ENCODE measurements around the gene CDKN2B-AS1. TPM values are rescaled to one million over a fixed set of nuclear protein-coding genes. Genes with fewer than 3 reads are reported as not detected.
"Not testable (repeated sequence)": the region's sequence is repeated elsewhere in the genome, so short reads cannot be mapped to it uniquely, and the experiment has no call there.

The CDKN2B-AS1 gene
- total RNA-seq, 1 experiment from 2014 or later: 7.5 TPM

GRCh38 chr9:22047596-22047995 lies 53.0 kb downstream of the CDKN2B-AS1 start:
- no peak for DNase-seq (ENCODE audit: low read depth in 1 of 2, low spot score in 2 of 2)
- Histone ChIP-seq H3K27ac (no peak overlapping the region), H3K4me1 (replicated peaks) (peaks cover 30% of the 10 kb centered on the region)

GRCh38 chr9:22049411-22049810 lies 54.8 kb downstream of the CDKN2B-AS1 start:
- H3K27me3 ChIP-seq (replicated peaks): no peaks in the 10 kb centered on the region
- H3K4me3 ChIP-seq: no peak overlapping the region
- peaks cover 2% of the 10 kb centered on the region for H3K36me3 ChIP-seq
- H3K4me1 ChIP-seq (replicated peaks): peaks cover 42% of the 10 kb centered on the region
- no peaks in the 10 kb centered on the region for H3K9me3 ChIP-seq (replicated peaks)
- H3K27ac ChIP-seq: no peak overlapping the region
- DNase-seq (ENCODE audit: low read depth in 1 of 2, low spot score in 2 of 2): no peak

More at GRCh38 chr9:22047596-22047995, 53.0 kb downstream of the CDKN2B-AS1 start:
- Histone ChIP-seq H3K36me3 (no peaks in the 10 kb centered on the region; the same call in 1 of the 2 replicates), H3K27me3 (replicated peaks) (no peaks in the 10 kb centered on the region), H3K9me3 (replicated peaks) (no peaks in the 10 kb centered on the region), H3K4me3 (no peak overlapping the region)

GRCh38 chr9:22050924-22051323 lies 56.3 kb downstream of the CDKN2B-AS1 start:
- no peak overlapping the region for H3K27ac ChIP-seq
- H3K4me3 ChIP-seq: no peak overlapping the region
- peaks cover 2% of the 10 kb centered on the region for H3K36me3 ChIP-seq
- no peaks in the 10 kb centered on the region for H3K9me3 ChIP-seq (replicated peaks)
- H3K27me3 ChIP-seq (replicated peaks): no peaks in the 10 kb centered on the region
- no peak for DNase-seq (ENCODE audit: low read depth in 1 of 2, low spot score in 2 of 2)
- H3K4me1 ChIP-seq (replicated peaks): peaks cover 39% of the 10 kb centered on the region

- no peak overlapping the region for H3K4me3 ChIP-seq
- peak; percentile 78 to 92 for DNase-seq (ENCODE audit: low read depth in 1 of 2, low spot score in 2 of 2)
- H3K27me3 ChIP-seq (replicated peaks): no peaks in the 10 kb centered on the region
- peaks cover 2% of the 10 kb centered on the region for H3K36me3 ChIP-seq
- peaks cover 39% of the 10 kb centered on the region for H3K4me1 ChIP-seq (replicated peaks)
- no peaks in the 10 kb centered on the region for H3K9me3 ChIP-seq (replicated peaks)
- peak overlapping the region; percentile 81 for H3K27ac ChIP-seq
Observed at GRCh38 chr9:22052376-22052945, 57.9 kb downstream of the CDKN2B-AS1 start.

- Histone ChIP-seq H3K9me3 (replicated peaks) (no peaks in the 10 kb centered on the region), H3K27ac (peak overlapping the region; percentile 81), H3K4me3 (no peak overlapping the region), H3K27me3 (replicated peaks) (no peaks in the 10 kb centered on the region), H3K4me1 (replicated peaks) (peaks cover 39% of the 10 kb centered on the region), H3K36me3 (peaks cover 2% of the 10 kb centered on the region)
- DNase-seq (ENCODE audit: low read depth in 1 of 2, low spot score in 2 of 2): no peak
Observed at GRCh38 chr9:22053178-22053577, 58.6 kb downstream of the CDKN2B-AS1 start.

GRCh38 chr9:22054076-22054475 lies 59.5 kb downstream of the CDKN2B-AS1 start:
- no peak for DNase-seq (ENCODE audit: low read depth in 1 of 2, low spot score in 2 of 2)
- no peaks in the 10 kb centered on the region for H3K27me3 ChIP-seq (replicated peaks)
- no peaks in the 10 kb centered on the region for H3K9me3 ChIP-seq (replicated peaks)
- H3K4me1 ChIP-seq (replicated peaks): peaks cover 39% of the 10 kb centered on the region
- 0 out of 2 replicates have a peak overlapping the region, but pooled peaks have one; percentile 81 for H3K27ac ChIP-seq
- H3K36me3 ChIP-seq: peaks cover 2% of the 10 kb centered on the region
- H3K4me3 ChIP-seq: no peak overlapping the region

GRCh38 chr9:22054529-22054928 lies 59.9 kb downstream of the CDKN2B-AS1 start:
- Histone ChIP-seq H3K9me3 (replicated peaks) (no peaks in the 10 kb centered on the region), H3K27ac (no peak overlapping the region), H3K36me3 (peaks cover 2% of the 10 kb centered on the region), H3K4me1 (replicated peaks) (peaks cover 34% of the 10 kb centered on the region), H3K27me3 (replicated peaks) (no peaks in the 10 kb centered on the region), H3K4me3 (no peak overlapping the region)
- DNase-seq (ENCODE audit: low read depth in 1 of 2, low spot score in 2 of 2): no peak

GRCh38 chr9:22055090-22055489 lies 60.5 kb downstream of the CDKN2B-AS1 start:
- Histone ChIP-seq H3K27me3 (replicated peaks) (no peaks in the 10 kb centered on the region), H3K4me1 (replicated peaks) (peaks cover 33% of the 10 kb centered on the region), H3K4me3 (no peak overlapping the region), H3K9me3 (replicated peaks) (no peaks in the 10 kb centered on the region), H3K27ac (no peak overlapping the region), H3K36me3 (peaks cover 2% of the 10 kb centered on the region)
- DNase-seq (ENCODE audit: low read depth in 1 of 2, low spot score in 2 of 2): no peak

GRCh38 chr9:22056402-22056801 lies 61.8 kb downstream of the CDKN2B-AS1 start:
- H3K4me3 ChIP-seq: no peak overlapping the region
- H3K9me3 ChIP-seq (replicated peaks): no peaks in the 10 kb centered on the region
- no peak for DNase-seq (ENCODE audit: low read depth in 1 of 2, low spot score in 2 of 2)
- peaks cover 22% of the 10 kb centered on the region for H3K4me1 ChIP-seq (replicated peaks)
- H3K27ac ChIP-seq: no peak overlapping the region
- H3K27me3 ChIP-seq (replicated peaks): no peaks in the 10 kb centered on the region
- peaks cover 2% of the 10 kb centered on the region; the same call in 1 of the 2 replicates for H3K36me3 ChIP-seq

- not testable (repeated sequence) for DNase-seq (ENCODE audit: low read depth in 1 of 2, low spot score in 2 of 2); H3K4me3 ChIP-seq; H3K36me3 ChIP-seq; H3K4me1 ChIP-seq (replicated peaks); H3K27me3 ChIP-seq (replicated peaks); H3K27ac ChIP-seq; H3K9me3 ChIP-seq (replicated peaks)
Observed at GRCh38 chr9:22057972-22058371, 63.4 kb downstream of the CDKN2B-AS1 start.

GRCh38 chr9:22060831-22061383 lies 66.3 kb downstream of the CDKN2B-AS1 start:
- no peaks in the 10 kb centered on the region for H3K9me3 ChIP-seq (replicated peaks)
- DNase-seq (ENCODE audit: low read depth in 1 of 2, low spot score in 2 of 2): no peak

GRCh38 chr9:22064957-22065356 lies 70.4 kb downstream of the CDKN2B-AS1 start:
- no peaks in the 10 kb centered on the region for H3K36me3 ChIP-seq
- H3K27ac ChIP-seq: no peak overlapping the region
- no peak for DNase-seq (ENCODE audit: low read depth in 1 of 2, low spot score in 2 of 2)
- H3K9me3 ChIP-seq (replicated peaks): no peaks in the 10 kb centered on the region
- H3K4me3 ChIP-seq: no peak overlapping the region
- H3K4me1 ChIP-seq (replicated peaks): peaks cover 23% of the 10 kb centered on the region
- H3K27me3 ChIP-seq (replicated peaks): no peaks in the 10 kb centered on the region

More at GRCh38 chr9:22060831-22061383, 66.3 kb downstream of the CDKN2B-AS1 start:
- Histone ChIP-seq H3K4me3 (no peak overlapping the region), H3K27ac (no peak overlapping the region), H3K36me3 (no peaks in the 10 kb centered on the region), H3K4me1 (replicated peaks) (peaks cover 14% of the 10 kb centered on the region), H3K27me3 (replicated peaks) (no peaks in the 10 kb centered on the region)

- Histone ChIP-seq H3K9me3 (replicated peaks) (no peaks in the 10 kb centered on the region), H3K27ac (no peak overlapping the region), H3K36me3 (no peaks in the 10 kb centered on the region), H3K4me1 (replicated peaks) (peaks cover 23% of the 10 kb centered on the region), H3K27me3 (replicated peaks) (no peaks in the 10 kb centered on the region), H3K4me3 (no peak overlapping the region)
- no peak for DNase-seq (ENCODE audit: low read depth in 1 of 2, low spot score in 2 of 2)
Observed at GRCh38 chr9:22065431-22066200, 71.0 kb downstream of the CDKN2B-AS1 start.

GRCh38 chr9:22067196-22067595 lies 72.6 kb downstream of the CDKN2B-AS1 start:
- Histone ChIP-seq H3K27ac (no peak overlapping the region), H3K4me3 (no peak overlapping the region), H3K4me1 (replicated peaks) (peaks cover 23% of the 10 kb centered on the region), H3K9me3 (replicated peaks) (no peaks in the 10 kb centered on the region), H3K36me3 (no peaks in the 10 kb centered on the region), H3K27me3 (replicated peaks) (no peaks in the 10 kb centered on the region)
- no peak for DNase-seq (ENCODE audit: low read depth in 1 of 2, low spot score in 2 of 2)
